Epidermal melanocyte (primary cell): ENCODE results near the gene LRP11.

Experiments used
- DNase-seq: peaks from one replicate; pipeline ENCODE4 v3.0.0; 2011; ENCODE audit warnings: low spot score; ENCODE audit not compliant: insufficient read length

LRP11 gene

DNA sequence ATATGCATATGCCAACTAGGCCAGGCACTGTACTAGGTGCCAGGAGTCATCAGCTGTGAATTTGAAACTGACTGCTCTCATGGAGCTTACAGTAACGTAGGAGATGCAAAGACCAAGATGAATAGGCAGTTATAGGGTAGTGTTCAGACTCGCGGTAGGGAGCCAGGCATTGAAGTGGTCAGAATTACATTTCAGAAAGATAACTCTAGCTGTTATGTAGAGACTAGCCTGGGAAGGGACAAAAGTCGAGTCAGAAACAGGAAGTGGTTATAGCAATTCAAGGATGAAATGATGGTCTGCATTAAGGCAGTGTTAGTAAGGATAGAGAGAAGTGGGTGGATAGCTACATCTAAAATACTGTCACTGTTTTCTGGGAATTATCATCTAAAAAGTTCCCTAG lies 58.0 kb downstream of the LRP11 start:
- DNase-seq: no peak

DNA sequence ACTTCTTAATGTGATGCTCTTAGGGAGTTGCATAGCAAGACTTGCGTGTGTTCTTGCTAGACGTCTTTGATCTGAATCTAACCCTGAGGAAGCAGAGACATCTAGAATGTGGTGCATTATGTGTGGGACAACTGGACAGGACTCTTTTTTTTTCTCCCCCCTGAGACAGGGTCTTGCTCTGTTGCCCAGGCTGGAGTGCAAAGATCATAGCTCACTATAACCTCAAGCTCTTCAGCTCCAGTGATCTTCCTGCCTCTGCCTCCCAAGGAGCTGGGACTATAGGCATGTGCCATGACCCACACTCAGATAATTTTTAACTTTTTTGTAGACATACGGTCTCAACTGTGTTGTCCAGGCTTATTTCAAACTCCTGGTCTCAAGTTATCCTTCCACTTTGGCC lies 80.6 kb downstream of the LRP11 start:
- no peak for DNase-seq

DNA sequence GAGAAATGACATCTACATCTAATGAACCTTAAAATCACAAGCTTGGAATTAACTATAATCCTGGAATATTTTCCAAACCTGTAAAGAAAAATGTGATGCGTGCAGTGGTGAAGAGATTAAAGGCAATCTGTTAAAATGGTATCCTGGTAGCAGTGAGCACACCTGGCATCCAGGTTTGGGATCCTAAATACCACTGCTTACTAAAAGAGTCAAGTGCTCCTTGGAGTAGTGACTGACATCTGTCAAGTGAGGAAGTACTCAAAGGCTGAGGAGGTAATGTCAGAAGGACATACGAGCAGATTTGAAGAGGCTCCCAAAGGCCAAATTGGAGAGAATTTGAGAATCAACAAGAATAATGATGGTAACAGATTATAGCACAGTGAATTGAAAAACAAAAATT lies 81.8 kb downstream of the LRP11 start:
- DNase-seq: no peak

DNA sequence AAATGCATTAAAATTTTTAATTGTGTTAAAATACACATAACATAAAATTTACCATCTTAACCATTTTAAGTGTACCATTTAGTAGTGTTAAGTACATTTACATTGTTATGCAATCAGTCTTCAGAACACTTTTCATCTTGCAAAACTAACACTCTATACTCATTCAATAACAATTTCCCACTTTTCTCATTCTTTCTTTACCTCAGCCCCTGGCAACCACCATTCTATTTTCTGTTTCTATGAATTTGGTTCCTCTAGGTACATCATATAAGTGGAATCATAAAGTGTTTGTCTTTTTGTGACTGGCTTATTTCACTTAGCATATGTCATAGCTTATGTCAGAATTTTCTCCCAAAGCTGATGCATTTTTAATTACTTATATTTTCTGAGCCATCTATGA lies 82.4 kb downstream of the LRP11 start:
- no peak for DNase-seq

DNA sequence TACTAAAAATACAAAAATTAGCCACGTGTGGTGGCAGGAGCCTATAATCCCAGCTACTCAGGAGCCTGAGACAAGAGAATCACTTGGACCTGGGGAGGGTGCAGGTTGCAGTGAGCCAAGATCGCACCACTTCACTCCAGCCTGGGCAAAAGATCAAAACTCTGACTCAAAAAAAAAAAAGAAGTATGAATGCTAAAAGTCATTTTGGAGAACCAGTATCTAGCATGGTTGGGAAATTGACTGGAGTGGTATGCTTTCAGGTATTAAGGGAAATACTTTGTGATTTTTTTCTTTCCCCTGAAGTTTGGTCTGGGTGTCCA lies 84.6 kb downstream of the LRP11 start:
- DNase-seq: no peak

DNA sequence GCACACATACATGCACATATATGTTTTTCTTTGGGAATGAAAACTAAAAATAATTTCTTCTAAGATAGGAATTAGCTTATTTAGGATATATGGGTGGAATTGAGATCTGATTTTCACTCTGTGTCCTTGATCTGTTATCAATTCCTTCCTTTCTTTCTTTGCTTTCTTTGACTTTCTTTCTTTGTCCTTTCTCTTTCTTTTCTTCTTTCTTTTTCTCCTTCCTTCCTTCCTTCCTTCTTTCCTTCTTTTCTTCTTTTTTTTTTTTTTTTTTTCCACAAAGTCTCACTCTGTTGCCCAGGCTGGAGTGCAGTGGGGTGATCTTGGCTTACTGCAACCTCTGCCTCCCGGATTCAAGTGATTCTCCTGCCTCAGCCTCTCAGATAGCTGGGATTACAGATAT lies 86.5 kb downstream of the LRP11 start:
- DNase-seq: no peak

DNA sequence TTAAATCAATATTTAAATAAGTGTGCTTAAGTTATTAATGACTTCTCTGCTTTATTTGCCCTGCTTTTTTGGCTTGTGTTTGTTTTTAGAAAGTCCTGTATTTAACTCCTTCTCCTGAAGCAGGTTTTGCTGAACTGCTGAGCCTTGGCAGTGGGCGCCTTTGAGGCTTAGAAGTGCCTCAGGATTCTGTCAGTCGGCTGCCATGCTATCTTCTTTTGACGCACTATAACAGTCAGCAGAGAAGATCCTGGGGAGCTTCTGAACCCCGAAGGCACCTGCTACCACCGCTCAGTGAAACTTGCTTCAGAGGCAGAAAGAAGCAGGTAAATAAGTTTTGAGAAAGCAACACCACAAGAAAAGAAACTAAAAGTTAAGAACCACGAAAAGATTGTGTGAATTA lies 92.2 kb downstream of the LRP11 start:
- DNase-seq: no peak

DNA sequence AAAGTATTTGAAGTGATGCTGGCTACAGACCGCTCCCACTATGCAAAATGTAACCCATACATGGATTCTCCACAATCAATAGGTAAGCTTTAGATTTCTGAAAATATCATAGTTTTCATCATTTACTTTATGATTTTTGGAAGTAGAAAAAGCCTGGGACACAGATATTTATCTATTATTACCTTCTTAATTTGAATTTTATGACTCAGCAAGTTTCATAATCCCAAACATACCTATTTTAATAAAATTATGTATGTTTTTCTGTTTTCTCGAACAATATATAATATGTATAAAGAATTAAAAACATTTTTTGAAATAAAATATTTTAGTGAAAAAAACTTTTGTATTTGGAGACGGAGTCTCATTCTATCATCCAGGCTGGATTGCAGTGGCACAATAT lies 93.0 kb downstream of the LRP11 start:
- DNase-seq: no peak

DNA sequence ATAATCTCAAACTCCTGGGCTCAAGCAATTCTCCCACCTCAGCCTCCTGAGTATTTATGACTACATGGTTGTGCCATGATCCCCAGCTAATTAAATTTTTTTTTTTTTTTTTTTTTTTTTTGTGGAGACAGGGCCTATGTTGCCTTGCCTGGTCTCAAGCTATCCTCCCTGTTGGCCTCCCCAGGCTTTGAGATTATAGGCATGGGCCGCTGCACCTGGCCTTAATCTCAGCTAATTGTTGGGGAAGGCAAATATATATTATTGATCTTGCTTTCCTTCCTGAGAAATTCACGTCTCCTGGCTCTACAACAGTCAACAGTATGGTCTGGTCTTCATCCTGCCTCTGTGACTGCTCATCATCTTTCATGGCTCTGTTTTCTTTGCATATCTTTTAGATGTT lies 94.5 kb downstream of the LRP11 start:
- no peak for DNase-seq
